NCI-H2171 treated with DMSO at 0.1 percent for 48 hours (cell line): ENCODE results near the gene PIPOX.

Source experiments
- DNase-seq: peaks from one replicate; lab custom pipeline; 2025; lab: John Stamatoyannopoulos, UW

PIPOX gene

GRCh38 chr17:29019475-29020181 is 23.3 kb upstream of the PIPOX start:
- DNase-seq, result no peak

GRCh38 chr17:29020576-29020975 is 22.4 kb upstream of the PIPOX start:
- no peak for DNase-seq

GRCh38 chr17:29021226-29021625 is 21.7 kb upstream of the PIPOX start:
- DNase-seq, result no peak

- peak; percentile 93 for DNase-seq
Measured at GRCh38 chr17:29022074-29022473, 20.9 kb upstream of the PIPOX start.

GRCh38 chr17:29024316-29024952 is 18.5 kb upstream of the PIPOX start:
- DNase-seq, result no peak

GRCh38 chr17:29031488-29031887 is 11.5 kb upstream of the PIPOX start:
- DNase-seq, result no peak

- peak; percentile 12 for DNase-seq
Measured at GRCh38 chr17:29032013-29032856, 10.7 kb upstream of the PIPOX start.

- DNase-seq, result no peak
Measured at GRCh38 chr17:29032857-29033197, 10.1 kb upstream of the PIPOX start.

GRCh38 chr17:29034510-29034909 is 8.4 kb upstream of the PIPOX start:
- no peak for DNase-seq

GRCh38 chr17:29036584-29036983 is 6.4 kb upstream of the PIPOX start:
- no peak for DNase-seq

GRCh38 chr17:29037739-29038084 is 5.2 kb upstream of the PIPOX start:
- no peak for DNase-seq

GRCh38 chr17:29038085-29038795 is 4.7 kb upstream of the PIPOX start:
- peak; percentile 27 for DNase-seq

GRCh38 chr17:29039764-29040598 is 3.0 kb upstream of the PIPOX start:
- DNase-seq, result peak; percentile 58

GRCh38 chr17:29041091-29041490 is 1.9 kb upstream of the PIPOX start:
- no peak for DNase-seq

GRCh38 chr17:29041571-29041970 is 1.4 kb upstream of the PIPOX start:
- DNase-seq, result no peak

GRCh38 chr17:29042026-29042678 is 789 bp upstream of the PIPOX start:
- no peak for DNase-seq

GRCh38 chr17:29043539-29044145 is 701 bp downstream of the PIPOX start:
- DNase-seq, result no peak

- no peak for DNase-seq
Measured at GRCh38 chr17:29045026-29045425, 2.1 kb downstream of the PIPOX start.

- DNase-seq, result no peak
Measured at GRCh38 chr17:29045734-29046472, 3.0 kb downstream of the PIPOX start.

GRCh38 chr17:29046473-29046839 is 3.5 kb downstream of the PIPOX start:
- DNase-seq, result no peak
